ENCODE results near the gene GRIN1. TPM values are rescaled to one million over a fixed set of nuclear protein-coding genes. Genes with fewer than 3 reads are reported as not detected.
"Not testable (repeated sequence)": the region's sequence is repeated elsewhere in the genome, so short reads cannot be mapped to it uniquely, and the experiment has no call there.

The GRIN1 gene
- polyA plus RNA-seq, 4 donors: 0.20 TPM; not detected in 3

DNA sequence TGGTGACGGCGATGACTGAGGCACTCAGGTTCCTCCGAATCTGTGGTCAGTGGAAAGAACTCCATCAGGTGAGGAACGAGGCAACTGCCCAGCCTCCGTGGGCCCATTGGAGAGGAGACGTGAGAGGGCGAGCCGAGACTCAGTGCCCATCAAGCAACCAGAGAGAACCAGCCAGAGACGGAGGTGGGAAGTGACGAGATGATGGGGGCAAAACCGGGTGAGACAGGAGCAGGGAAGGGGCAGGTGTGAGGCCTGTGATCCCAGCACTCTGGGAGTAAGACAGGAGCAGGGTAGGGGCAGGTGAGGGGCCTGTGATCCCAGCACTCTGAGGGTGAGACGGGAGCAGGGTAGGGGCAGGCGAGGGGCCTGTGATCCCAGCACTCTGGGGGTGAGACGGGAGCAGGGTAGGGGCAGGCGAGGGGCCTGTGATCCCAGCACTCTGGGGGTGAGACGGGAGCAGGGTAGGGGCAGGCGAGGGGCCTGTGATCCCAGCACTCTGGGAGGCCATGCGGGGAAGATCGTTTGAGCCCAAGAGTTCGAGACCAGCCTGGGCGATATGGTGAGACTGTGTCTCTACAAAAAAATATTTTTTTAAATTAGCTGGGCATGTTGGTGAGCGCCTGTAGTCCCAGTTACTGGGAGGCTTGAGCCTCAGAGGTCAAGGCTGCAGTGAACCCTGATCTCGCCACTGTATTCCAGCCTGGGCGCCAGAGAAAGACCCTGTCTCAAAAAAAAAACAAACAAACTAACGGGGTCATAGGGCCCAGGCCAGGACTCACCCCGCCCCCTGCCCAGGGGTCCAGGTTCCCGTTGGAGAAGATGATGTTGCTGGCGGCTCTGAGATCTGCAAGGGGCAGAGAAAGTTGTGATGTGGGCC is 27.8 kb upstream of the GRIN1 start:
- DNase-seq (ENCODE audit: low read depth in 4 of 4, low spot score in 3 of 4): no peak

DNA sequence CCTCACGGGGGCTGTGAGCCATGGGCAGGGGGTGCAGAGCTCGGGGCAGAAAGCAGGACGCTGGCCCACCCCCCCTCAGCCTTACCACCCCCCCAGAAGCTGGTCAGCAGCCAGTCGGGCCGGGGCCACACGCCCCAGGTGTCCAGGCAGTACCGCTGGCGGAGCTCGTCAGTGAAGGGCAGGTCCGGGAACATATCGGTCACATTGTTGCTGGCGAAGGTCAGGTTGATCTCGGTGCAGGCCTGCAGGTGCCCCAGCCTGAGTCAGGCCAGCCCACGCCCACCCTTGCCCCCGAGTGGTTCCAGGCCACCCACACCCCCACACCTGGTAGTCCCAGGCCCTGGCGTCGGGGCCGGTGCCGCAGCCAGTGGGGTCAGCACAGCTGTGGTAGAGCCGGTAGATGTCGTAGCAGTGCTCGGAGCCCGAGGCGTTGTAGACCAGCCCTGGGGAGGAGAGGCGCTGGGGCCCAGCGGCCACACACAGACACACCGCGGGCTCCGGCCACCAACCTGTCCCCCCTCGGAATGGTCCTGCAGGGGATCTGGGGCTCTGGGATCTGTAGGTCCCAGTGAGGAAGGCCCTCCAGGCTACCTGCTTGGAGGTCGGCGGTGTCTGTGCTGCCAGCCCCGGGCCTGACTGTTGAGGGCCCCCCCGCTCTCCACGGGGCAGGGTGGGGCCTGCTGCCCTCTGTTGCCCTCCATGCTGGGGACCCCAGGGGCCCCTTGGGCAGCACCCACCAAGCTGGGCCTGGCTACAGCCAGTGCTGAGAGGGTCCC is 27.0 kb upstream of the GRIN1 start:
- no peak for DNase-seq (ENCODE audit: low read depth in 4 of 4, low spot score in 3 of 4)

DNA sequence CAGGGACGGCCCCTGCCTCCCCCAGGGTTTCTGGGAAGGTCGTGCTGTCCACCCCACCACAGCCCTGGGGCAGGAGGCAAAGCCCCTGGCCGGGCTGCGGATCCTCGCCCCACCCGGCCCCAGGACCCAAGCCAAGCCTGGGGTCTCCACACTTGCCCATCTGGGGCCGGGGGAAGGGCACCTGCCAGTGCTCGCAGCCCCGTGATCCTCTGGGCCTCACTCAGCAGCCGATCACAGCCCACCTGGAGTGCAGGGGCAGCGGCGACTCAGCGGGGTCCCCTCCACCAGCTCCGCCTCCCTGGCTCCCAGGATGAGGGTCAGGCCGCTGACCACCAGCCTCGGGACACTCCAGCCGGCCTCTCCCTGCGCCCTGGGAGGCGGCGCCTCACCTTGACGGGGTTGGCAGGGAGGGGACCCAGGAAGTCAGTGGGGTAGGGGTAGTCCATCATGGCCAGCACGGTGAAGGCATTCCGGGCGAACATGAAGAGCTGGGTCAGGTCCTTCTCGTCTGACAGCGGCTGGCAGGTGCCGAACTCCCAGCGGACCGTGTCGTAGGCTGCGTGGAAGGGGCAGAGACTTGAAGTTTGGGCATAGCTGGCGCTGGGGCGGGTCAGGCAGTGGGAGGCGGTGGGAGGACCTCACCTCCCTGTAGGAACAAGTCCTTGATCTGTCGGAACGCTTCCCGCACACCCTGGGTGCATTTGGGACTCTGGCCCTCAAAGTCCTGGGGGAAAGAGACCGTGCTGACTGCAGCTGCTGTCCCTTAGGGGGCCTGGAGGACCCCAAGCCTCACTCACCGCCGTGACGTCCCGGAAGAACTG is 26.2 kb upstream of the GRIN1 start:
- no peak for DNase-seq (ENCODE audit: low read depth in 4 of 4, low spot score in 3 of 4)

DNA sequence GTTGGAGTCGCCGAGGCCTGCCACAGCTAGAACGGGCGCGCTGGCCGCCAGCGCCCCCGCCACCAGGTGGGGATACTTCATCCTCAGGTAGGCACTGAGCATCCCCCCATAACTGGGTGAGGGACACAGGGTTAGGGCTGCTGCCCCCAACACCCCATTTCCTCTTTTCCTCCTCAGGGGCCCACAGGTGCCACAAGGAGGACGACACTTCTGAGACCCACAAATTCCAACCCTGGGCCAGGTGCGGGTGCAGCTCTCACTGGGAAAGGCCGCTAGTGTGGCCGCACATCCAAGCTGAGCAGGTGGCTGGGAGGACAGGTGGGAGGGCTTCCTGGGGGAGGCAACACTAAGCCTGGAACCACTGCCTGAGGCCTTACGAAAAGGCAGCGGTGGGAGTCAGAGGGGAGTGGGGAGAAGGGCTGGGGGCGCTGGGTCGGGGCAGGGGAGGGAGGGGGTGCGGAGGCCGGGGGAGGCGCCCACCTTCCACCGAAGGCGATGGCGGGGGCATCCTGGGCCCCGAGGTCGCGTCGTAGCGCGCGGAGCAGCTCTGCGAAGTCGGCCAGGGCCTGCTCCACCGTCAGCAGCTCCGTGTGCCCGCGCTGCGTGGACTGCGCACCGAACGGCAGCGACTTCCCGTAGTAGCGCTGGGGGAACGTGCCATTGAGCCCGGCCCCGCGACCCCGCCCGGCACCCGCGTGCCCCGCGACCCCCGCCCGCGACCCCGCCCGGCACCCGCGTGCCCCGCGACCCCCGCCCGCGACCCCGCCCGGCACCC is 25.4 kb upstream of the GRIN1 start:
- DNase-seq (ENCODE audit: low read depth in 4 of 4, low spot score in 3 of 4): no peak

DNA sequence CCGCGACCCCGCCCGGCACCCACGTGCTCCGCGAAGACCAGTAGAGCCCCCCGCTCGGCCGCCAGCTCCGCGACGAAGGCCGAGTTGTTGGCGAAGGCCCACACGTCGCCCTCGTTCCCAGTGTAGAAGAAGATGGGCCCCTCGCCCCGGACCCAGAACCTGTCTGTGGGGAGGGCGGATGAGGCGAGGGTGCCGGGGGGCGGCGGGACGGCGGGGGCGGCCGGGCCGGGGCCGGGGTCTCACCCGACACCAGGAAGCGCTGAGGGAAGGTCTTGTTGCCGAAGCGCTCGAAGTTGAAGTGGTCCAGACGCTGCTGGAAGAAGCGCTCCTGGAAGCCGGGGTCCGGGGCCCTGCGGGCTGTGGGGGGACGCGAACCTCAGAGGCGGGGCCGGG is 24.7 kb upstream of the GRIN1 start:
- no peak for DNase-seq (ENCODE audit: low read depth in 4 of 4, low spot score in 3 of 4)

DNA sequence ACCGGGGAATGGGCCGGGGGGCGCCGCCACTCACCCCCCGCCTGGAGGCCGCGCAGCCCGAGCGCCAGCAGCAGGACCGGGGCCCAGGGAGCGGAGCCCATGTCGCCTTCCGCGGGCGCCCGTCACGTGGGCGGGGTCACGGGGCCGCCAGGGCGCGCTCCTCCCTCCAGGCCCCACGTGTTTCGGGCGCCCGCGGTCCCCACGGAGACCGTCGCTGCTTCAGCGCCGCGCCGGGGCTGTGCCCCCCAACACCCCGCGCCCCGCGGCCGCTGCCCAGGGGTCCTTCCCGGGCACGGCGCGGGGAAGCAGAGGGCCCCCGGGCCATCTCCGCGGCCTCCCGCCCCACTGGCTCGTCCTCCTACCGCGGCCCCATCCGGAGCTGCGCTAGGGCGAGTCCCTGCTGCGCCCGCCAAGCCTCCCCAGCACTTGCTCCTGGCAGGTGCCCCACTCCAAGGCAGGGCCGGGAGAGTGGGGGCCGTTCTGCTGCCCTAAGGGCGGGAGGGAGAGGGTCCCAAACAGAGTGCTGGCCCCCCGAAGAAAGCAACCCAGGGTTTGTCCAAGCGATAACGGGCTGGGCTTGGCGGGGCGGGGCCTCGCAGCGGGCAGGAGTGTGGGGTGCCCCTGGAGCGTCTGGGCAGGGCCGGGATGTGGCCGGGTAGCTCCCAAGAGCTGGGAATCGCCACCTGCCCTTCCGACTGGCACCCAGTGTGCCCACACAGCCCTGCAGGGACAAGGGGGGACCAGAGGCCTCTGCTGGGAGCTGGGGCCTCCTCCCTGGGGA is 24.2 kb upstream of the GRIN1 start, which contains the start of gene DPP7:
Gene DPP7 (minus strand): TSS at position 121 of the 781 bp plus-strand sequence. CDS start 20 bp downstream, at position 101.
- DNase-seq (ENCODE audit: low read depth in 4 of 4, low spot score in 3 of 4): no peak

DNA sequence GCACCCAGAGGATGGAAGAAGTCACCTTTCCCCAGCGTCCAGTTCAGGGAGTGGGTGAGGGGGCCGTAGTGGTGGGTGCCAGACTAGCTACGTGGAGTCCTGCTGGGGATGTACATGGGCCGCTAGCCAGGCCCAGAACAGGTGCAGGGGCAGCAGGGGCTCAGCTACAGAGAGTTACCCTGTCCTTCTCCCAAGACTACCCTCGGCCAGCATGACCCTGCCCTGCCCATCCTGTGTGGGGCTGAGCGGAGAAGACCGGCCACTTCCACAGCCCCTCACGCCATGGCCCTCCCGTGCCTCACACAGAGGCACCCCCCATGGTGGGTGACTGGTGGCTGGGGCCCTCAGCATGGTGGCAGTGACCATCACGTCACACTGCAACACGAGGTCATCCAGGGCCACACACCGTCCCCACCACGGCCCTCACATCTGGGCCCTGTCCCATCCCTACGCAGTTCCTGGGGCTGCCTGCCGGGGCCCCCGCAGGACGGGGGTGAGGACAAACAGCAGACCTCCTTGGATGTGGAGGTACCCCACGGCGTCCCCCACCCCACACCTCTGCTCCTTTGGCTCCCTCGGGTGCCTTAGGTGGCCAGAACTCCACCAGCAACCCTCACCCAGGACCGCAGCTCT is 23.4 kb upstream of the GRIN1 start:
- DNase-seq (ENCODE audit: low read depth in 4 of 4, low spot score in 3 of 4): no peak

DNA sequence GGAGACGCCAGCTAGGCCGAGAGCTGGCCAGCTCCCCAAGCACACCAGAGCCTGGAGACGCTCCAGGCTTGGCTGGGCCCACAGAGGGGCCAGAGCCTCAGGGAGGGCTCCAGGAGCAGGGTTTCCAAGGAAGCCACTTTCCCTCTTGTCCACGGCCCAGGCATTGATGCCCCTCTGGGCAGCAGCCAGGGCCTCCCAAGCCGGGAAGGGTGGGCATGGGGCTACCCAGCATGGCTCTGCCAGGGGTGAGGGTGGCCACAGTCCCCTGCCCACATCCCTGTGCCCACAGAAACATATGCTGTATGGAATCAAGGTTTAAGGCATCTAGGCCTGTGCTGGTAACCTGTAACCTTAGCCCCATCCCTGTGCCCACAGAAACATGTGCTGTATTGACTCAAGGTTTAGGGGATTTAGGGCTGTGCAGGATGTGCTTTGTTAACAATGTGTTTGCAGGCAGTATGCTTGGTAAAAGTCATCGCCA is 22.9 kb upstream of the GRIN1 start:
- no peak for DNase-seq (ENCODE audit: low read depth in 4 of 4, low spot score in 3 of 4)

DNA sequence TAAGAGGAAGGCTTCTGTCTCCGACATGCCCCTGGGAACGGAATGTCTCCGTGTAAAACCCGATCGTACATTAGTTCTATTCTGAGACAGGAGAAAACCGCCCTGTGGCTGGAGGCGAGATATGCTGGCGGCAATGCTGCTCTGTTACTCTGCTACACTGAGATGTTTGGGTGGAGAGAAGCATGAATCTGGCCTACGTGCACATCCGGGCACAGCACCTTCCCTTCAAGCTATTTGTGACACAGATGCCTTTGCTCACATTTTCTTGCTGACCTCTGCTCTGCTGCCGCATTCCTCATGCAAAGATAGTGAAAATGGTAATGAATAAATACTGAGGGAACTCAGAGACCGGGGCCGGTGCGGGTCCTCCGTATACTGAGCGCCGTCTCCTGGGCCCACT is 22.2 kb upstream of the GRIN1 start:
- DNase-seq (ENCODE audit: low read depth in 4 of 4, low spot score in 3 of 4): no peak

DNA sequence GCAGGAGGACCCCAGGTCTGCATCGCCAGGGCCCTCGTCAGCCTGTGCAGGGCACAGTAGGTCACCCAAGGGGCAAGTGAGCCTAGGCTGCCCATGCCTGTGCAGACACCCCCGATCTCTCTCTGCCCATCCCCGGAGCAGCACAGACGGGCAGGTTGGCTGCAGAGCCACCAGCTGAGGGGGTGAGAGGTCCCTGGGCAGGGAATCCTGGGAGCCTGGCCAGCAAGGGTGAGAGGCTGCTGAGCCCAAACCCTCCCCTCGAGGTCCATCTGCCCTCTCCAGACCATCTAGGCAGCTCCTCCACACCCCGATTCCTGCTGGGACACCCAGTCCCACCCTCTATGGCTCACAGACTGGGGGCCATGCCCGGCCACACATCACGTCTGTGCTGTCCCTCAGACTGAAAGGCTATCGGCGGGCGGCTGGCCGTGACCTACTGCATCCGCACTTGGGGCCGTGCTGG is 21.7 kb upstream of the GRIN1 start:
- DNase-seq (ENCODE audit: low read depth in 4 of 4, low spot score in 3 of 4): no peak

DNA sequence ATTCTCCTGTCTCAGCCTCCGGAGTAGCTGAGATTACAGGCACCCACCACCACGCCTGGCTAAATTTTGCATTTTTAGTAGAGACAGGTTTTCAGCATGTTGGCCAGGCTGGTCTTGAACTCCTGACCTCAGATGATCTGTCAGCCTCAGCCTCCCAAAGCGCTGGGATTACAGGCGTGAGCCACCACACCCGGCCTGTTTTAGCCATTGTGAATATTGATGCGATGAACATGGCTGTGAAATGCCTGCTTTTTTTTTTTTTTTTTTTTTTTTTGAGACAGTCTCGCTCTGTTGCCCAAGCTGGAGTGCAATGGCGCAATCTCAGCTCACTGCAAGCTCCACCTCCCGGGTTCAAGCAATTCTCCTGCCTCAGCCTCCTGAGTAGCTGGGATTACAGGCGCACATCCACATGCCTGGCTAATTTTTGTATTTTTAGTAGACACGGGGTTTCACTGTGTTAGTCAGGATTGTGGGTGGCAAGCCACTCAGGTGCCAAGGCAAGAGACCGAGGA is 20.8 kb upstream of the GRIN1 start:
- not testable (repeated sequence) for DNase-seq (ENCODE audit: low read depth in 4 of 4, low spot score in 3 of 4)

DNA sequence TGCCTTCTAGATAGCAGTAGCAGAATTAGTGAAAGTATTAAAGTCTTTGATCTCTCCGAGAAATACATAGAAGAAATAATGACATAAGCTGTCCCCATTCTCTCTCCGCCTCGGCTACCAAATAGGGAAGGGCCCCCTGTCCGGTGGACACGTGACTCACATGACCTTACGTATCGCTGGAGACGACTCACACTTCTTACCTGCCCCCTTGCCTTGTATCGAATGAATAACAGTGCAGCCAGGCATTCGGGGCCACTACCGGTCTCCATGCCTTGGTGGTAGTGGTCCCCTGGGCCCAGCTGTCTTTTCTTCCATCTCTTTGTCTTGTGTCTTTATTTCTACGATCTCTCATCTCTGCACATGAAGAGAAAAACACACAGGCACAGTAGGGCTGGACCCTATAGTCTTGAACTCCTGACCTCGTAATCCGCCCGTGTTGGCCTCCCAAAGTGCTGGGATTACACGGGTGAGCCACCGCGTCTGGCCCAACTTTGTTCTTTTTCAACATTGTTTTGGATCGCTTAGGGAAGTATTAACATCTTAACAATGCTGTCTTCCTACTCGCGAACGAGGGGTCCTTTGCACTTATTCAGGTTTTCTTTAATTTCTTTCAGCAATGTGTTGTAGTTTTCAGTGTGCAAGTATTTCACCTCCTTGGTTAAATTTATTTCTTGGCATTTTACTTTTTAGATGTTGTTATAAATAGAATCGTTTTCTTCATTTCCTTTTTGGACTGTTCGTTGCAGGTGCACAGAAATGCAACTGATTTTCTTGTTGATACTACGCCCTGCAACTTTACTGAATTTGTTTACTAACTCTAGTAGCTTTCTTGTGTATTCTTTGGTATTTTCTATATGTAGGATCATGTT is 16.8 kb upstream of the GRIN1 start:
- not testable (repeated sequence) for DNase-seq (ENCODE audit: low read depth in 4 of 4, low spot score in 3 of 4)

DNA sequence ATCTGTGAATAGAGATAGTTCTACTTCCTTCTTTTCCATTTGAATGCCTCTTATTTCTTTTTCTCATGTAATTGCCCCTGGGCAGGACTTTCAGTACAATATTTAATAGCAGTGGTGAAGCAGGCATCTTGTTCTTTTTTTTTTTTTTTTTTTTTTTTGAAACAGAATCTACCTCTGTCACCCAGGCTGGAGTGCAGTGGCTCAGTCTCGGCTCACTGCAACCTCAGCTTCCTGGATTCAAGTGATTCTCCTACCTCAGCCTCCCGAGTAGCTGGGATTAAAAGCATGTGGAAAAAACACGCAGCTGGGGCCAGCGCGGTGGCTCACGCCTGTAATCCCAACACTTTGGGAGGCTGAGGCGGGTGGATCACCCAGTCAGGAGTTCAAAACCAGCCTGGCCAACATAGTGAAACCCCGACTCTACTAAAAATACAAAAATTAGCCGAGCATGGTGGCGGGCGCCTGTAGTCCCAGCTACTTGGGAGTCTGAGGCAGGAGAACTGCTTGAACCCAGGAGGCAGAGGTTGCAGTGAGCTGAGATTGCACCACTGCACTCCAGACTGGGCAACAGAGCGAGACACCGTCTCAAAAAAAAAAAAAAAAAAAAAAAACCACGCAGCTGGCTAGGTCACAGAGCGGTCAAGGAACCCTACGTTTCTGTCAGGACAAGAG is 16.0 kb upstream of the GRIN1 start:
- DNase-seq (ENCODE audit: low read depth in 4 of 4, low spot score in 3 of 4): not testable (repeated sequence)

DNA sequence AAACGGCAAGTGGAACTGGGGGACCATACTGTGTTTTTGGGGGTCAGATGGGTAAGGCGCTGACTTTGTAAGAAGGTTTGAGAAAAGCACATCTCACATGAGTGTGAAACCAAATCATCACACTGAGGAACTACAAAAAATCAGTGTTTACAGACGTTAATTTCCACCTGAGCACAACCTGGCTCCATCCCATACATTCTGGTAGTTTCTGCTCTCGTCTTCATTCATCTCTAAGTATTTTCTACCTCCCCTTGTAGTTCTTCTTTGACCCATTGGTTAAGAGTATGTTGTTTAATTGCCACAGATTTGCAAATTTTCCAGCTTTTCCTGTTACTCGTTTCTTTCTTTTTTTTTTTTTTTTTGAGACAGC is 15.5 kb upstream of the GRIN1 start:
- DNase-seq (ENCODE audit: low read depth in 4 of 4, low spot score in 3 of 4): no peak

DNA sequence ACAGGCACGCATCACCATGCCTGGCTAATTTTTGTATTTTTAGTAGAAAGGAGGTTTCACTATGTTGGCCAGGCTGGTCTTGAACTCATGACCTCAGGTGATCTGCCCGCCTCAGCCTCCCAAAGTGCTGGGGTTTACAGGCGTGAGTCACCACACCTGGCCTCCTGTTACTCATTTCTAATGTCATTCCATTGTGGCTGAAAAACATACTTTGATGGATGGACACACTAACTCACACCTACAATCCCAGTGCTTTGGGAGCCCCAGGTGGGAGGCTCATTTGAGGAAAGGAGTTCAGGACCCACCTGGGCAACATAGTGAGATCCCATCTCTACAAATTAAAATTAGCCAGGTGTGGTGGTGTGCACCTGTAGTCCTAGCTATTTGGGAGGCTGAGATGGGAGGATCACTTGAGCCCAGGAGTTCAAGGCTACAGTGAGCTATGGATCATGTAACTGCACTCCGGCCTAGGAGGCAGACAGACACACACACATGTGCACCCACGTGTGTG is 14.9 kb upstream of the GRIN1 start:
- not testable (repeated sequence) for DNase-seq (ENCODE audit: low read depth in 4 of 4, low spot score in 3 of 4)

DNA sequence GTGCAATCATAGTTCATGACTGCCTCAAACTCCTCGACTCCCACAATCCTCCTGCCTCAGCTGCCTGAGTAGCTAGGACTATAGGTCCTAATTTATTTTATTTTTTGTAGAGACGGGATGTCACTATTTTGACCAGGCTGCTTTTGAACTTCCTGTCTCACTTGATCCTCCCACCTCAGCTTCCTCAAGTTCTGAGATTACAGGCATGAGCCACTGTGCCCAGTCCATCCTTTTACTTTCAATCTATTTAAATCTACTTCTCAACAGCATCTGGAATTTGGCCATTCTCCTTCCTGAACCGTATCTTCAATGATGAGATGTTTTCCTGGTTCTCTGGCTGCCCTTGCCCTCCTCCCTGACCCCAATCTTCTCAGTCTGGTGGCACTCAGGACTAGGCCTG is 12.2 kb upstream of the GRIN1 start:
- no peak for DNase-seq (ENCODE audit: low read depth in 4 of 4, low spot score in 3 of 4)
